ENCODE measurements around the gene SRP68.

GRCh38 chr17:76039121-76039520 lies 33.2 kb downstream of the SRP68 start:
- TF ChIP-seq, protein P1, sequence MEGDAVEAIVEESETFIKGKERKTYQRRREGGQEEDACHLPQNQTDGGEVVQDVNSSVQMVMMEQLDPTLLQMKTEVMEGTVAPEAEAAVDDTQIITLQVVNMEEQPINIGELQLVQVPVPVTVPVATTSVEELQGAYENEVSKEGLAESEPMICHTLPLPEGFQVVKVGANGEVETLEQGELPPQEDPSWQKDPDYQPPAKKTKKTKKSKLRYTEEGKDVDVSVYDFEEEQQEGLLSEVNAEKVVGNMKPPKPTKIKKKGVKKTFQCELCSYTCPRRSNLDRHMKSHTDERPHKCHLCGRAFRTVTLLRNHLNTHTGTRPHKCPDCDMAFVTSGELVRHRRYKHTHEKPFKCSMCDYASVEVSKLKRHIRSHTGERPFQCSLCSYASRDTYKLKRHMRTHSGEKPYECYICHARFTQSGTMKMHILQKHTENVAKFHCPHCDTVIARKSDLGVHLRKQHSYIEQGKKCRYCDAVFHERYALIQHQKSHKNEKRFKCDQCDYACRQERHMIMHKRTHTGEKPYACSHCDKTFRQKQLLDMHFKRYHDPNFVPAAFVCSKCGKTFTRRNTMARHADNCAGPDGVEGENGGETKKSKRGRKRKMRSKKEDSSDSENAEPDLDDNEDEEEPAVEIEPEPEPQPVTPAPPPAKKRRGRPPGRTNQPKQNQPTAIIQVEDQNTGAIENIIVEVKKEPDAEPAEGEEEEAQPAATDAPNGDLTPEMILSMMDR (IDR thresholded peaks at IDR 0.05), result no peak
- no peak for TF ChIP-seq EZH2 (IDR thresholded peaks at IDR 0.05; ENCODE audit: borderline replicate concordance, insufficient read depth, low read depth, low read length, poor library complexity, severe bottlenecking)
